PC-3 (cell line): ENCODE data around the gene PDGFB. TPM values are rescaled to one million over a fixed set of nuclear protein-coding genes. Genes with fewer than 3 reads are reported as not detected.
A peak's percentile ranks its signal among the peaks of the same experiment; 100 is the strongest.

Source experiments
- ATAC-seq: fragments of 200-7000 bp; cut with Tn5 transposase; 2 replicates; pipeline ENCODE4 v1.9.1; 2020; ENCODE audit warnings: mild to moderate bottlenecking, moderate library complexity
- BruUV-seq: library from RNA; stranded (reverse); fragments of 400-500 nt; replicated peaks from 2 replicates; lab custom pipeline; 2021; lab: Mats Ljungman, UMichigan
- CTCF ChIA-PET: fragments of 300-600 bp; sonication (Branson Sonifier 250); formaldehyde crosslinking; loops from one replicate; lab custom pipeline; 2022; ENCODE audit warnings: antibody characterized with exemption; lab: Charles Lee
- POLR2A ChIA-PET: fragments of 300-600 bp; sonication (Branson Sonifier 250); formaldehyde crosslinking; loops from one replicate; lab custom pipeline; 2022; ENCODE audit warnings: antibody characterized with exemption; ENCODE audit not compliant: unreplicated experiment; lab: Charles Lee
- DNase-seq: peaks from one replicate; pipeline ENCODE4 v3.0.0-alpha.2; 2015
- H2AFZ ChIP-seq: fragments of 300-600 bp; sonication (generic); 2 replicates; pipeline ENCODE4 v1.6.0; 2016; ENCODE audit warnings: antibody characterized with exemption, low read length
- H3F3A ChIP-seq: fragments of 300-600 bp; sonication (generic); one replicate; pipeline ENCODE4 v1.6.0; 2017; ENCODE audit warnings: antibody characterized with exemption, low read length, control low read depth, mild to moderate bottlenecking; ENCODE audit not compliant: unreplicated experiment
- H3K27ac ChIP-seq: fragments of 300-600 bp; sonication (generic); 2 replicates; pipeline ENCODE4 v1.5.1; 2016; ENCODE audit warnings: mild to moderate bottlenecking, low read length
- H3K27me3 ChIP-seq: fragments of 300-600 bp; sonication (generic); 2 replicates; pipeline ENCODE4 v1.6.1; 2016; ENCODE audit warnings: low read length, mixed read lengths
- H3K36me3 ChIP-seq: fragments of 300-600 bp; sonication (generic); 2 replicates; pipeline ENCODE4 v1.6.1; 2016; ENCODE audit warnings: low read depth, mixed run types, low read length, mixed read lengths
- H3K4me1 ChIP-seq: fragments of 300-600 bp; sonication (generic); 2 replicates; pipeline ENCODE4 v1.5.1; 2016; ENCODE audit warnings: low read length; ENCODE audit not compliant: insufficient read depth
- H3K4me2 ChIP-seq: fragments of 300-600 bp; sonication (generic); 2 replicates; pipeline ENCODE4 v1.6.0; 2016; ENCODE audit warnings: low read length
- H3K4me3 ChIP-seq: fragments of 300-600 bp; sonication (generic); 2 replicates; pipeline ENCODE4 v1.5.1; 2016; ENCODE audit warnings: mild to moderate bottlenecking, low read length, mixed read lengths
- H3K79me2 ChIP-seq: fragments of 300-600 bp; sonication (generic); 2 replicates; pipeline ENCODE4 v1.6.1; 2017; ENCODE audit warnings: low read length, mixed read lengths
- H3K9ac ChIP-seq: fragments of 300-600 bp; sonication (generic); 2 replicates; pipeline ENCODE4 v1.6.0; 2016; ENCODE audit warnings: mild to moderate bottlenecking, low read length
- H3K9me2 ChIP-seq: fragments of 300-600 bp; sonication (generic); replicated peaks from 2 replicates; pipeline ENCODE4 v1.6.1; 2016; ENCODE audit warnings: mixed run types, low read length, mixed read lengths
- H3K9me3 ChIP-seq: fragments of 300-600 bp; sonication (generic); 2 replicates; pipeline ENCODE4 v1.6.1; 2016; ENCODE audit warnings: low read length, mixed read lengths
- H4K20me1 ChIP-seq: fragments of 300-600 bp; sonication (generic); 2 replicates; pipeline ENCODE4 v1.6.1; 2016; ENCODE audit warnings: low read length, mixed read lengths
- CTCF ChIP-seq: fragments of 300-600 bp; sonication (generic); conservative IDR thresholded peaks from 2 replicates; pipeline ENCODE4 v1.5.1; 2017; ENCODE audit warnings: antibody characterized with exemption, low read depth, mild to moderate bottlenecking, low read length
- EZH2 ChIP-seq: fragments of 300-600 bp; sonication (generic); IDR thresholded peaks from one replicate; pipeline ENCODE4 v1.6.1; 2017; ENCODE audit warnings: antibody characterized with exemption, mild to moderate bottlenecking, low read length; ENCODE audit not compliant: unreplicated experiment
- EZH2phosphoT487 ChIP-seq: fragments of 300-600 bp; sonication (generic); IDR thresholded peaks from 2 replicates; pipeline ENCODE4 v1.6.1; 2018; ENCODE audit warnings: mild to moderate bottlenecking, antibody characterized with exemption, low read length, borderline replicate concordance
- intact Hi-C: fragments of 100-400 bp; cut with micrococcal nuclease; formaldehyde crosslinking; loops from 2 replicates; pipeline ENCODE4 v1.9.0; 2023
- total RNA-seq: library from RNA; depleted of rRNA; stranded (reverse); fragments of >200 nt; gene quantifications from 2 replicates; pipeline ENCODE4 v1.2.3, GENCODE V29; 2014

The PDGFB gene
- total RNA-seq, 1 experiment from 2014 or later, result 33.1 TPM

- TF ChIP-seq EZH2phosphoT487, result no peak
- TF ChIP-seq CTCF, result no peak
- DNase-seq, result peak; percentile 15
- Histone ChIP-seq H3K27ac (no peak overlapping the region), H2AFZ (no peak overlapping the region), H3K27me3 (no peaks in the 10 kb centered on the region), H3K9me3 (no peaks in the 10 kb centered on the region), H3K4me3 (no peak overlapping the region), H3K4me1 (peaks cover 24% of the 10 kb centered on the region), H3K36me3 (no peaks in the 10 kb centered on the region), H3K79me2 (no peaks in the 10 kb centered on the region), H3K9ac (no peak overlapping the region), H3K4me2 (no peak overlapping the region), H3F3A (no peaks in the 10 kb centered on the region), H4K20me1 (no peaks in the 10 kb centered on the region), H3K9me2 (no peaks in the 10 kb centered on the region)
- no TSS peak for BruUV-seq
- POLR2A ChIA-PET, result interaction anchor here (0.6 kb wide), 1 partner anchor 30 kb away, joined by 4 read pairs; no protein-coding TSS in a partner anchor
- intact Hi-C loops, result no loop called here
- CTCF ChIA-PET, result interaction anchor here (0.6 kb wide), 2 partner anchors 38 to 110 kb away, joined by 3 read pairs; no protein-coding TSS in a partner anchor
- ATAC-seq, result peak; percentile 46
These were observed 38.0 kb upstream of the PDGFB start for GRCh38 chr22:39282645-39283321.

DNA sequence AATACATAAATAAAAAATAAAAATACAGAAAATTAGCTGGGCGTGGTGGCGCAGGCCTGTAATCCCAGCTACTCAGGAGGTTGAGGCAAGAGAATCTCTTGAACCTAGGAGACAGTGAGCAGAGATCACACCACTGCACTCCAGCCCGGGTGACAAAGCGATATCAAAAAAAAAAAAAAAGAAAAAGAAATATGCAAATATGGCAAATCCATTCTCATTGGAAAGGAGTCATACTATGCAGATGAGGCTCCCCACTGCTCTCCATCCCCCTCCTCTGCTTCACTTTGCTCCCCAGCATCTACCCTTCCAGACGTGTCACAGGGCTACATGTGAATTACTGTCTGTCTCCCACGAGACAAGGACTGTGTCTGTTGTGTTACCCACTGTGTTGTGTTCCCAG, 36.3 kb upstream of the PDGFB start:
- no TSS peak for BruUV-seq
- no peaks in the 10 kb centered on the region for H3K9me2 ChIP-seq
- no peak overlapping the region for H2AFZ ChIP-seq
- peaks cover 39% of the 10 kb centered on the region for H3K4me1 ChIP-seq
- H3K36me3 ChIP-seq, result no peaks in the 10 kb centered on the region
- H3K27me3 ChIP-seq, result no peaks in the 10 kb centered on the region
- TF ChIP-seq EZH2phosphoT487, result no peak
- TF ChIP-seq CTCF, result no peak
- no peak for TF ChIP-seq EZH2
- no peaks in the 10 kb centered on the region for H3F3A ChIP-seq
- H4K20me1 ChIP-seq, result no peaks in the 10 kb centered on the region
- H3K79me2 ChIP-seq, result no peaks in the 10 kb centered on the region
- DNase-seq, result no peak
- H3K4me3 ChIP-seq, result no peak overlapping the region
- intact Hi-C loops, result no loop called here
- H3K9ac ChIP-seq, result no peak overlapping the region
- H3K4me2 ChIP-seq, result no peak overlapping the region
- ChIA-PET POLR2A (no interaction called here), CTCF (no interaction called here)
- no peak for ATAC-seq
- no peak overlapping the region for H3K27ac ChIP-seq
- no peaks in the 10 kb centered on the region for H3K9me3 ChIP-seq

DNA sequence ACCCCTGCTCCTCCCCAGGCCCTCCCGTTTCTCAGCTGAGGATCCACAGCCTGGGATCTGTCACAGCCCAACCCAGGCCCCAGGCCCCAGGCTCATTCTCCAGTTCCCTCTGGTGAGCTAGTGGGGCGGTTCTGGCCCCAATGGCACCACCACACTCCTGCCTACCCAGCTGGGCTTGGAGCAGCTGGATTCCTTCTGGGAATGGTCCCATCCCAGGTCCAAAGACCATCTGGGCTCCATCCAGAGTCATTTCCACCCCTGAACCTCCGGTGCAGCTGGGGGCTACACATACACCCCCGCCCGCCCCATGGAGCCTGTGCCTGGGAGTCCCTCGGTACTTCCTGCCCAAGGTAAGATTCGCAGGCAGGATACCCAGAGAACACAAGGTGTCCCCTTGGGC, 35.5 kb upstream of the PDGFB start:
- no peak for TF ChIP-seq CTCF
- TF ChIP-seq EZH2phosphoT487, result no peak
- TF ChIP-seq EZH2, result no peak
- CTCF ChIA-PET, result no interaction called here

More for the DNA sequence above, 35.5 kb upstream of the PDGFB start:
- ATAC-seq (no peak), DNase-seq (no peak)
- Histone ChIP-seq H3K36me3 (no peaks in the 10 kb centered on the region), H2AFZ (no peak overlapping the region), H3K9ac (no peak overlapping the region), H3K4me1 (peaks cover 39% of the 10 kb centered on the region), H3F3A (no peaks in the 10 kb centered on the region), H3K27ac (no peak overlapping the region), H3K9me3 (no peaks in the 10 kb centered on the region), H3K27me3 (no peaks in the 10 kb centered on the region), H3K79me2 (no peaks in the 10 kb centered on the region), H4K20me1 (no peaks in the 10 kb centered on the region), H3K4me3 (no peak overlapping the region), H3K4me2 (no peak overlapping the region), H3K9me2 (no peaks in the 10 kb centered on the region)
- intact Hi-C loops, result no loop called here
- POLR2A ChIA-PET, result no interaction called here
- no TSS peak for BruUV-seq
